Progenitor cell of endocrine pancreas (in vitro differentiated cells): Measurements from ENCODE around the gene ZNF638. TPM values are rescaled to one million over a fixed set of nuclear protein-coding genes. Genes with fewer than 3 reads are reported as not detected.

Source experiments
- DNase-seq: peaks from one replicate; pipeline ENCODE4 v3.0.0; 2021; ENCODE audit warnings: low spot score; ENCODE audit not compliant: unreplicated experiment
- H3K27ac Mint-ChIP-seq: 2 replicates; pipeline ENCODE4 v1.8.0; 2021; ENCODE audit warnings: mild to moderate bottlenecking, moderate library complexity, mixed read lengths
- H3K27me3 Mint-ChIP-seq: 2 replicates; pipeline ENCODE4 v1.8.0; 2021; ENCODE audit warnings: mixed read lengths
- H3K36me3 Mint-ChIP-seq: 2 replicates; pipeline ENCODE4 v1.8.0; 2022; ENCODE audit warnings: mixed read lengths; ENCODE audit not compliant: insufficient read depth
- H3K4me1 Mint-ChIP-seq: 2 replicates; pipeline ENCODE4 v1.8.0; 2021; ENCODE audit warnings: low read depth, mixed read lengths
- H3K4me3 Mint-ChIP-seq: 2 replicates; pipeline ENCODE4 v1.8.0; 2021; ENCODE audit warnings: low read depth, mild to moderate bottlenecking, moderate library complexity, mixed read lengths
- H3K9me3 Mint-ChIP-seq: 2 replicates; pipeline ENCODE4 v1.8.0; 2021; ENCODE audit warnings: low read depth, mixed read lengths
- total RNA-seq: library from RNA; stranded (reverse); gene quantifications from 2 replicates; pipeline ENCODE4 v1.2.1, GENCODE V29; 2021
- TF ChIP-seq, protein P1 (sequence below): fragments of 200-600 bp; sonication (generic); IDR thresholded peaks from one replicate; pipeline ENCODE4 v1.5.0; 2021; ENCODE audit warnings: antibody characterized with exemption, mild to moderate bottlenecking; ENCODE audit not compliant: unreplicated experiment

ZNF638 gene
- total RNA-seq, 1 donor from 2014 or later: 216 TPM

DNA sequence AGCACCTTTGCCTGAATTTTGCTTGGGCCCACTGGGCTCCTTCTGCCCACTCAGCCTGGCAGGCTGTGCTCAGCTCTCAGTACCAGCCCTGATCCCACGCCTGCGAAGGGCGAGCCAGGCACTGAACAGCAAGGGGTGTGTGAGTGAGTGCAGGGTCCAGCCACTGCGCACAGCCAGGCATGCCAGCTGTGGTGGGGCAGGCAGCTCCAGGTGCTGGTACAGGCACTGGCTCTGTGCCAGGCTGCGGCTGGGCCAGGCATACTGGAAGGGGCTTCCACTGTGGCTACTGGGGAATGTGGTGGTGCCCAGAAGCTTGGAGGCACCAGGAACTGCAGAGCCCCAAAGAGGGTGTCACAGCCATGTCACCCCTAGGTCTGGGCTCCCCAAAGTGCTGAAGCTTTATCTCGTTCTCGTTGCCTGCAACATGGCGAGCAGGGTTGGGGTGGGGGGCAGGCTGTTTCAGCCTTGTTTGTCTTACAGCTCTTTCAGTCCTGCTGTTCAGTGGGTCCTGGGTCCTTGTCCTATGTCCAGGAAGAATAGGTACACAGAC lies 130.5 kb downstream of the ZNF638 start:
- H3K36me3 Mint-ChIP-seq: no peaks in the 10 kb centered on the region
- TF ChIP-seq, protein P1, sequence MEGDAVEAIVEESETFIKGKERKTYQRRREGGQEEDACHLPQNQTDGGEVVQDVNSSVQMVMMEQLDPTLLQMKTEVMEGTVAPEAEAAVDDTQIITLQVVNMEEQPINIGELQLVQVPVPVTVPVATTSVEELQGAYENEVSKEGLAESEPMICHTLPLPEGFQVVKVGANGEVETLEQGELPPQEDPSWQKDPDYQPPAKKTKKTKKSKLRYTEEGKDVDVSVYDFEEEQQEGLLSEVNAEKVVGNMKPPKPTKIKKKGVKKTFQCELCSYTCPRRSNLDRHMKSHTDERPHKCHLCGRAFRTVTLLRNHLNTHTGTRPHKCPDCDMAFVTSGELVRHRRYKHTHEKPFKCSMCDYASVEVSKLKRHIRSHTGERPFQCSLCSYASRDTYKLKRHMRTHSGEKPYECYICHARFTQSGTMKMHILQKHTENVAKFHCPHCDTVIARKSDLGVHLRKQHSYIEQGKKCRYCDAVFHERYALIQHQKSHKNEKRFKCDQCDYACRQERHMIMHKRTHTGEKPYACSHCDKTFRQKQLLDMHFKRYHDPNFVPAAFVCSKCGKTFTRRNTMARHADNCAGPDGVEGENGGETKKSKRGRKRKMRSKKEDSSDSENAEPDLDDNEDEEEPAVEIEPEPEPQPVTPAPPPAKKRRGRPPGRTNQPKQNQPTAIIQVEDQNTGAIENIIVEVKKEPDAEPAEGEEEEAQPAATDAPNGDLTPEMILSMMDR: no peak
- peaks cover 16% of the 10 kb centered on the region for H3K27me3 Mint-ChIP-seq
- no peak overlapping the region for H3K4me3 Mint-ChIP-seq
- DNase-seq: no peak
- H3K27ac Mint-ChIP-seq: no peak overlapping the region
- peaks cover 4% of the 10 kb centered on the region for H3K4me1 Mint-ChIP-seq
- H3K9me3 Mint-ChIP-seq: no peaks in the 10 kb centered on the region

DNA sequence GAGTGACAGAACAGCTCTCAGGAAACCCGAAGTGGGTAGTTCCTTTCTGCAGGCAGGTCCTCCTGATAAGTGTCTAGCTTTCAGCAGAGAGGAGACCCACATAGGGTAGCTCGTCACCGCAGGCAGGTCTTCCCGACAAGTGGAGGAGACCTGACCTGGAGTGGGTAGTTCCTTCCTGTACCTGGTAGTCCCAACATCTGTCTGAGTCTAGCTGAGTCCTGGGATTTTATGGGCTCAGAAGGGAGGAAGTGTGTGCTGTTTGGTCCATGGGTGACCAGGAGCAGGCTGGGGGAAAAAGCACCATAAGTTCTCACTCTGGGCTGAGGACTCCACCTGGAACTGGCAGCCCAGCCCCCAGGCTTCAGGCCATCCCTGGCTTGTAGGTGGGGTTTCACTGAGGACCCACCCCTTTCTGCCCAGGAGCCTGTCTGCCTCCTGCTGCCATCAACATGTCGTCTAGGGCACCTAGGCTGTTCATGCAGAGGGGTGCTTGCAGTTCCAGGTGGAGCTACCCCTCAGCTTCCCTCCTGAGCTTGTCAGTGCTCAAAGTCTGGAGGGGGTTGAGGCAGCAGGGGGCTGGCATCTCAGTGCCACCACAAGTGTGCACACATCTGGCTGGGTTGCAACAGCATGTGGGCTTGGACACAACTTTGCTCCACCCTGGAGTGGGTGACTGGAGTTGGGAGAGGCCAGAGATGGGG lies 131.2 kb downstream of the ZNF638 start:
- TF ChIP-seq, protein P1: no peak
- Mint-ChIP-seq H3K4me1 (peaks cover 5% of the 10 kb centered on the region), H3K9me3 (no peaks in the 10 kb centered on the region), H3K27me3 (peaks cover 23% of the 10 kb centered on the region), H3K36me3 (no peaks in the 10 kb centered on the region), H3K27ac (no peak overlapping the region), H3K4me3 (no peak overlapping the region)
- no peak for DNase-seq

DNA sequence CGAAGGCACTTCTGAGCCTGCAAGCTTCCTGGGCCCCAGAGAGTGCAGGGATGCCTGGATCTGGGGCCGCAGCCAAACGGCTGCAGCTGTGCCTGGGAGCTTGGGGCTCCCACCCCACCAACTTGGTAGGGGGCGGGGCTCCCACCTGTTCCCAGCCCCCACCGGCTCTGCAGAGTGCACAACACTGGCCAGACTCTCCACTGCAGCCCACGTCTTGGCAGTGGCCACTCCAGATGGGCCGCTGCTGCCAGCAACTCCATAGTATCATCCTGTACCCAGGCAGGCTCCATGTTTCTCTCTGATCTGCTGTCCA lies 131.7 kb downstream of the ZNF638 start:
- Mint-ChIP-seq H3K4me1 (peaks cover 5% of the 10 kb centered on the region), H3K36me3 (no peaks in the 10 kb centered on the region), H3K9me3 (no peaks in the 10 kb centered on the region), H3K27ac (no peak overlapping the region), H3K4me3 (no peak overlapping the region), H3K27me3 (peaks cover 28% of the 10 kb centered on the region)
- TF ChIP-seq, protein P1: no peak
- no peak for DNase-seq

DNA sequence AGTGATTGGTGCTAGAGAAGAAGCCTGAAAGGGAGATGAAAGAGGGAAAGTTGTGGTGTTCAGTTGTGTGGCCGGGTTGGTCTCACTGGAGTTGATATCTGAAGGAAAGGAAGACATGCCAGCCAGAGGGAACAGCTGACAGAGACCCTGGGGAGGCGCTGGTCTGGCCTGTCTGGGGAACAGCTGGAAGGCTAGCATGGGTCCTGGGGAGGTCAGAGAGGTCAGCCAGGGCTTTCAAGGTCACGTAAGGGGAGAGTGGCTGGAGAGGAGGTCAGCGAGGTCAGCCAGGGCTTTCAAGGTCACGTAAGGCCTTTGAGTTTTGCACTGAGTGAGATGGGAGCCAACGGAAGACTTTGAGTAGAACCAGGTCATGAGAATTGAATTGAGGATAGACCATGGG lies 132.8 kb downstream of the ZNF638 start:
- no peak overlapping the region for H3K27ac Mint-ChIP-seq
- peaks cover 38% of the 10 kb centered on the region for H3K27me3 Mint-ChIP-seq
- no peaks in the 10 kb centered on the region for H3K36me3 Mint-ChIP-seq
- H3K9me3 Mint-ChIP-seq: no peaks in the 10 kb centered on the region
- peaks cover 5% of the 10 kb centered on the region for H3K4me1 Mint-ChIP-seq
- DNase-seq: no peak
- no peak overlapping the region for H3K4me3 Mint-ChIP-seq
- TF ChIP-seq, protein P1: no peak

DNA sequence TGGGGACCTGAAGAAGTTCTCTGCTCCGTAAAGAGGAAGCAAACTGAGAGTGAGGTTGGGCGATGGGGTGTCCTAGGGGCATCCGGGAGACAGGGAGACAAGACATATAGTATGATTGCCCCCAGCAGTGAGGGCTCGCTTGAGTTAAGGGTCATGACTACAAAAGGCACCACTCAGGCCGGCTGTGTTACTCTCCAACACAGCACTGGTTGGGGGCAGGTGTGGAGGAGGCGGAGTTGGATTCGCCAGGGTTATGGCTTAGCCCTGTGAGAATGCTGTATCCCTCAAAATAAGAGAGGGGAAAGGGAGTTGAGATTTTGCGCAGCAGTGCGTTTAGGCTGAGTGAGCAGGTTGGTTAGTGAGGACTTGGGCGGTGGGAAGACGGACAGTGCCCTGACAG lies 133.8 kb downstream of the ZNF638 start:
- DNase-seq: no peak
- Mint-ChIP-seq H3K9me3 (no peaks in the 10 kb centered on the region), H3K27me3 (peaks cover 44% of the 10 kb centered on the region), H3K27ac (no peak overlapping the region), H3K36me3 (no peaks in the 10 kb centered on the region), H3K4me3 (no peak overlapping the region), H3K4me1 (peaks cover 5% of the 10 kb centered on the region)
- TF ChIP-seq, protein P1: no peak
